HepG2 (cell line): ENCODE measurements around the gene OVOL3. TPM values are rescaled to one million over a fixed set of nuclear protein-coding genes. Genes with fewer than 3 reads are reported as not detected.

Experiments
- ARNT ChIP-seq: fragments of 450-650 bp; IDR thresholded peaks from 2 replicates; pipeline ENCODE4 v1.6.1; 2017
- CBFB ChIP-seq: sonication (generic); formaldehyde crosslinking; IDR thresholded peaks from 2 replicates; pipeline ENCODE4 v1.4.0; 2020; ENCODE audit warnings: missing genetic modification reagents
- DDIT3 ChIP-seq: sonication (generic); formaldehyde crosslinking; IDR thresholded peaks from 2 replicates; pipeline ENCODE4 v1.4.0; 2020; ENCODE audit warnings: mild to moderate bottlenecking, missing genetic modification reagents
- FUBP1 ChIP-seq: sonication (generic); formaldehyde crosslinking; IDR thresholded peaks from 2 replicates; pipeline ENCODE4 v1.5.1; 2020; ENCODE audit warnings: missing genetic modification reagents, mild to moderate bottlenecking, borderline replicate concordance
- HNRNPH1 ChIP-seq: fragments of 200-400 bp; formaldehyde crosslinking; optimal IDR thresholded peaks from 2 replicates; pipeline ENCODE3; 2017; ENCODE audit warnings: mild to moderate bottlenecking, low read depth, low read length
- HNRNPLL ChIP-seq: fragments of 200-400 bp; formaldehyde crosslinking; IDR thresholded peaks from 2 replicates; pipeline ENCODE4 v1.6.1; 2017; ENCODE audit warnings: mild to moderate bottlenecking, low read depth, low read length; ENCODE audit not compliant: poor library complexity, severe bottlenecking
- MAFG ChIP-seq: sonication (generic); formaldehyde crosslinking; IDR thresholded peaks from 2 replicates; pipeline ENCODE4 v1.5.1; 2020; ENCODE audit warnings: mild to moderate bottlenecking, missing genetic modification reagents
- NCOR1 ChIP-seq: fragments of 200-600 bp; sonication (generic); IDR thresholded peaks from 2 replicates; pipeline ENCODE4 v1.7.0; 2017; ENCODE audit warnings: antibody characterized with exemption, low read length, borderline replicate concordance
- PRDM4 ChIP-seq: sonication (generic); formaldehyde crosslinking; IDR thresholded peaks from 2 replicates; pipeline ENCODE4 v1.9.0; 2021; ENCODE audit warnings: missing genetic modification reagents, borderline replicate concordance
- RFXANK ChIP-seq: IDR thresholded peaks from 2 replicates; pipeline ENCODE4 v1.6.1; 2016
- SMARCC2 ChIP-seq: fragments of 450-650 bp; IDR thresholded peaks from 2 replicates; pipeline ENCODE4 v1.6.1; 2017; ENCODE audit warnings: antibody characterized with exemption, mild to moderate bottlenecking
- U2AF2 ChIP-seq: fragments of 200-400 bp; formaldehyde crosslinking; IDR thresholded peaks from 2 replicates; pipeline ENCODE4 v1.6.1; 2017; ENCODE audit warnings: low read depth, mild to moderate bottlenecking, low read length
- WIZ ChIP-seq: sonication (generic); formaldehyde crosslinking; IDR thresholded peaks from 2 replicates; pipeline ENCODE4 v1.5.1; 2020; ENCODE audit warnings: mild to moderate bottlenecking, missing genetic modification reagents
- ZFP36L2 ChIP-seq: sonication (generic); formaldehyde crosslinking; IDR thresholded peaks from 2 replicates; pipeline ENCODE4 v1.4.0; 2020; ENCODE audit warnings: missing genetic modification reagents
- ZNF335 ChIP-seq: sonication (generic); formaldehyde crosslinking; IDR thresholded peaks from 2 replicates; pipeline ENCODE4 v1.4.0; 2020; ENCODE audit warnings: missing genetic modification reagents
- ZNF510 ChIP-seq: sonication (generic); formaldehyde crosslinking; IDR thresholded peaks from 2 replicates; pipeline ENCODE4 v1.4.0; 2020; ENCODE audit warnings: low read depth, mild to moderate bottlenecking, missing genetic modification reagents
- ZNF556 ChIP-seq: sonication (generic); formaldehyde crosslinking; IDR thresholded peaks from 2 replicates; pipeline ENCODE4 v1.4.0; 2020; ENCODE audit warnings: mild to moderate bottlenecking, missing genetic modification reagents, borderline replicate concordance
- ZNF567 ChIP-seq: sonication (generic); formaldehyde crosslinking; IDR thresholded peaks from 2 replicates; pipeline ENCODE4 v1.8.1; 2023; ENCODE audit warnings: mild to moderate bottlenecking, missing genetic modification reagents, borderline replicate concordance
- ZNF709 ChIP-seq: sonication (generic); formaldehyde crosslinking; IDR thresholded peaks from 2 replicates; pipeline ENCODE4 v1.5.0; 2020; ENCODE audit warnings: mild to moderate bottlenecking, missing genetic modification reagents
- ZNF761 ChIP-seq: sonication (generic); formaldehyde crosslinking; conservative IDR thresholded peaks from 2 replicates; pipeline ENCODE4 v1.4.0; 2020; ENCODE audit warnings: mild to moderate bottlenecking, missing genetic modification reagents
- ZNF878 ChIP-seq: sonication (generic); formaldehyde crosslinking; IDR thresholded peaks from 2 replicates; pipeline ENCODE4 v1.8.1; 2023; ENCODE audit warnings: mild to moderate bottlenecking, missing genetic modification reagents, moderate library complexity
- ZSCAN29 ChIP-seq: sonication (generic); formaldehyde crosslinking; conservative IDR thresholded peaks from 2 replicates; pipeline ENCODE4 v1.4.0; 2020; ENCODE audit warnings: mild to moderate bottlenecking, missing genetic modification reagents
- ZUFSP ChIP-seq: sonication (generic); formaldehyde crosslinking; IDR thresholded peaks from 2 replicates; pipeline ENCODE4 v1.9.0; 2021; ENCODE audit warnings: missing genetic modification reagents, mild to moderate bottlenecking, borderline replicate concordance
- polyA plus RNA-seq, 8 experiments: library from polyadenylated mRNA; depleted of rRNA in 3 of 8; stranded (reverse) in 7 of 8; unstranded in 1 of 8; fragments of >200 nt; fragmentation: Illumina TruSeq in 4 of 8; extraction: Trizol in 4 of 8; gene quantifications; 2 replicates each; pipeline versions ENCODE4 v1.2.1 to v1.2.3, GENCODE V29; 2011 to 2016; ENCODE audit warnings: low read depth in 4 of 8, missing spikeins in 1 of 8, mixed read lengths in 1 of 8; ENCODE audit not compliant: insufficient read depth in 1 of 8
- total RNA-seq, 5 experiments: library from RNA; depleted of rRNA; stranded (reverse); fragments of >200 nt; fragmentation: Illumina TruSeq; extraction: Trizol; gene quantifications; 2 replicates each; pipeline ENCODE4 v1.2.3, GENCODE V29; 2016; ENCODE audit warnings: low read depth in 1 of 5

Gene OVOL3
- total and polyA plus RNA-seq, 2 of the 13 experiments (the other 11 are each of a cell fraction or from before 2014, with no cell fraction given), result not detected

GRCh38 chr19:36139473-36140303, 28.7 kb downstream of the OVOL3 start, which contains the start of gene CAPNS1 (continued):
- no peak for TF ChIP-seq PRDM4 (CRISPR knock-in tag)
- TF ChIP-seq ZFP36L2 (CRISPR knock-in tag), result no peak
- TF ChIP-seq RFXANK (CRISPR knock-in tag), result 0 out of 2 replicates have a peak, but pooled peaks have one; percentile 35
- peak; percentile 16; the same call in 1 of the 2 replicates for TF ChIP-seq ZSCAN29
- TF ChIP-seq ZNF335, result no peak; the same call in 1 of the 2 replicates
- TF ChIP-seq SMARCC2, result no peak
- peak; percentile 67; the same call in 1 of the 2 replicates for TF ChIP-seq ZNF761 (CRISPR knock-in tag)
- no peak for TF ChIP-seq NCOR1
- no peak; the same call in 1 of the 2 replicates for TF ChIP-seq ZNF510 (CRISPR knock-in tag)
- peak; percentile 57 for TF ChIP-seq ZNF567
- peak; percentile 81 for TF ChIP-seq HNRNPLL
- TF ChIP-seq DDIT3 (CRISPR knock-in tag), result no peak
- peak; percentile 85 for TF ChIP-seq CBFB (CRISPR knock-in tag)
- no peak for TF ChIP-seq FUBP1 (CRISPR knock-in tag)
- TF ChIP-seq ZNF556 (CRISPR knock-in tag), result peak; percentile 72; the same call in 1 of the 2 replicates
- peak; percentile 42 for TF ChIP-seq HNRNPH1
- TF ChIP-seq U2AF2, result no peak
- TF ChIP-seq ZNF709 (CRISPR knock-in tag), result no peak; the same call in 1 of the 2 replicates
- no peak for TF ChIP-seq ARNT
- no peak for TF ChIP-seq WIZ (CRISPR knock-in tag)
- TF ChIP-seq ZUFSP (CRISPR knock-in tag), result no peak
- no peak for TF ChIP-seq MAFG (CRISPR knock-in tag)
- no peak for TF ChIP-seq ZNF878 (CRISPR knock-in tag)
